Sigmoid colon (tissue), 7 donors: ENCODE results near the gene ZSWIM9. TPM values are rescaled to one million over a fixed set of nuclear protein-coding genes. Genes with fewer than 3 reads are reported as not detected.

Experiments
- DNase-seq: peaks from one replicate; pipeline ENCODE4 v3.0.0-alpha.2; 2019
- H3K27ac ChIP-seq, 4 donors: fragments of 200-600 bp; sonication (generic); one replicate each; pipeline ENCODE4 v1.5.1; 2016 to 2019; ENCODE audit warnings: mild to moderate bottlenecking in 1 of 4
- H3K27me3 ChIP-seq, 3 donors: fragments of 200-600 bp; sonication (generic); one replicate each; pipeline ENCODE4 v1.5.1; 2019; ENCODE audit warnings: mild to moderate bottlenecking in 1 of 3
- H3K36me3 ChIP-seq, 4 donors: fragments of 200-600 bp; sonication (generic); one replicate each; pipeline ENCODE4 v1.5.1; 2016 to 2019
- H3K4me1 ChIP-seq, 4 donors: fragments of 200-600 bp; sonication (generic); one replicate each; pipeline ENCODE4 v1.5.1; 2017 to 2019
- H3K4me3 ChIP-seq, 4 donors: fragments of 200-600 bp; sonication (generic); one replicate each; pipeline ENCODE4 v1.5.1; 2017 to 2019; ENCODE audit warnings: mild to moderate bottlenecking in 2 of 4, moderate library complexity in 1 of 4
- H3K9me3 ChIP-seq, 4 donors: fragments of 200-600 bp in 3 of 4; sonication (generic) in 3 of 4; one replicate each; pipeline versions ENCODE4 v1.5.1 to v1.6.1; 2013 to 2019
- EP300 ChIP-seq, 4 donors: sonication (generic); formaldehyde crosslinking; IDR thresholded peaks; one replicate each; pipeline ENCODE4 v1.6.1; 2017; ENCODE audit warnings: antibody characterized with exemption in 4 of 4
- POLR2A ChIP-seq, 2 donors: fragments of 450-650 bp; IDR thresholded peaks; one replicate each; pipeline ENCODE4 v1.6.1; 2016; ENCODE audit warnings: antibody characterized with exemption in 2 of 2, mild to moderate bottlenecking in 2 of 2, moderate library complexity in 2 of 2
- POLR2AphosphoS5 ChIP-seq, 4 donors: sonication (generic); formaldehyde crosslinking; IDR thresholded peaks; one replicate each; pipeline ENCODE4 v1.6.1; 2017; ENCODE audit warnings: antibody characterized with exemption in 4 of 4
- WGBS, 2 donors: extraction: QIAGEN DNeasy Blood & Tissue Kit; methylation state at CpG; one replicate each; pipeline ENCODE4 v1.1.7; 2013; 5-methylcytosine and 5-hydroxymethylcytosine counted together
- intact Hi-C: fragments of 100-400 bp; cut with DNase I; formaldehyde crosslinking; loops from one replicate; pipeline ENCODE4 v1.15.1; 2023
- polyA plus RNA-seq, 3 donors: library from polyadenylated mRNA; stranded (reverse); fragments of 200-250 nt; gene quantifications; one replicate each; pipeline ENCODE4 v1.2.3, GENCODE V29; 2013
- total RNA-seq, 4 donors: library from RNA; depleted of rRNA; stranded (reverse); fragments of >200 nt; gene quantifications; one replicate each; pipeline ENCODE4 v1.1.0, GENCODE V29; 2016
- TF ChIP-seq, protein P1 (sequence below), 4 experiments: fragments of 450-650 bp in 3 of 4; fragments of 200-600 bp in 1 of 4; IDR thresholded peaks; one replicate each; pipeline ENCODE4 v1.5.1; 2016 to 2019; ENCODE audit warnings: antibody characterized with exemption in 4 of 4, mild to moderate bottlenecking in 3 of 4, moderate library complexity in 2 of 4
- donor health status: healthy with polysubstance abuse.
- donor health status: Bipolar disorder and iron deficiency.
- donor health status: healthy.

ZSWIM9 gene
- total and polyA plus RNA-seq, 7 donors, result 2.4 to 10.0 (median 5.0) TPM

- DNase-seq, result no peak
- no peak for TF ChIP-seq EP300 (IDR thresholded peaks at IDR 0.05)
- TF ChIP-seq POLR2A (IDR thresholded peaks at IDR 0.05), result no peak
- TF ChIP-seq POLR2AphosphoS5 (IDR thresholded peaks at IDR 0.05), result no peak
- TF ChIP-seq, protein P1, sequence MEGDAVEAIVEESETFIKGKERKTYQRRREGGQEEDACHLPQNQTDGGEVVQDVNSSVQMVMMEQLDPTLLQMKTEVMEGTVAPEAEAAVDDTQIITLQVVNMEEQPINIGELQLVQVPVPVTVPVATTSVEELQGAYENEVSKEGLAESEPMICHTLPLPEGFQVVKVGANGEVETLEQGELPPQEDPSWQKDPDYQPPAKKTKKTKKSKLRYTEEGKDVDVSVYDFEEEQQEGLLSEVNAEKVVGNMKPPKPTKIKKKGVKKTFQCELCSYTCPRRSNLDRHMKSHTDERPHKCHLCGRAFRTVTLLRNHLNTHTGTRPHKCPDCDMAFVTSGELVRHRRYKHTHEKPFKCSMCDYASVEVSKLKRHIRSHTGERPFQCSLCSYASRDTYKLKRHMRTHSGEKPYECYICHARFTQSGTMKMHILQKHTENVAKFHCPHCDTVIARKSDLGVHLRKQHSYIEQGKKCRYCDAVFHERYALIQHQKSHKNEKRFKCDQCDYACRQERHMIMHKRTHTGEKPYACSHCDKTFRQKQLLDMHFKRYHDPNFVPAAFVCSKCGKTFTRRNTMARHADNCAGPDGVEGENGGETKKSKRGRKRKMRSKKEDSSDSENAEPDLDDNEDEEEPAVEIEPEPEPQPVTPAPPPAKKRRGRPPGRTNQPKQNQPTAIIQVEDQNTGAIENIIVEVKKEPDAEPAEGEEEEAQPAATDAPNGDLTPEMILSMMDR (IDR thresholded peaks at IDR 0.05), result no peak
- H3K27ac ChIP-seq, result no peak overlapping the region
- peaks cover 0 to 5% (median 0%) of the 10 kb centered on the region in 4 donors for H3K4me1 ChIP-seq
- intact Hi-C loops, result no loop called here
- H3K36me3 ChIP-seq, result peaks cover 0 to 25% (median 1%) of the 10 kb centered on the region in 4 donors
- no peak overlapping the region for H3K4me3 ChIP-seq
- WGBS, 2 donors, result 89 to 91% methylated on average over 7 of the region's 7 CpGs
- H3K27me3 ChIP-seq, result peaks cover 0 to 6% (median 0%) of the 10 kb centered on the region in 3 donors
- H3K9me3 ChIP-seq, result no peaks in the 10 kb centered on the region
Observed at GRCh38 chr19:48192750-48193149, 22.3 kb downstream of the ZSWIM9 start.

DNA sequence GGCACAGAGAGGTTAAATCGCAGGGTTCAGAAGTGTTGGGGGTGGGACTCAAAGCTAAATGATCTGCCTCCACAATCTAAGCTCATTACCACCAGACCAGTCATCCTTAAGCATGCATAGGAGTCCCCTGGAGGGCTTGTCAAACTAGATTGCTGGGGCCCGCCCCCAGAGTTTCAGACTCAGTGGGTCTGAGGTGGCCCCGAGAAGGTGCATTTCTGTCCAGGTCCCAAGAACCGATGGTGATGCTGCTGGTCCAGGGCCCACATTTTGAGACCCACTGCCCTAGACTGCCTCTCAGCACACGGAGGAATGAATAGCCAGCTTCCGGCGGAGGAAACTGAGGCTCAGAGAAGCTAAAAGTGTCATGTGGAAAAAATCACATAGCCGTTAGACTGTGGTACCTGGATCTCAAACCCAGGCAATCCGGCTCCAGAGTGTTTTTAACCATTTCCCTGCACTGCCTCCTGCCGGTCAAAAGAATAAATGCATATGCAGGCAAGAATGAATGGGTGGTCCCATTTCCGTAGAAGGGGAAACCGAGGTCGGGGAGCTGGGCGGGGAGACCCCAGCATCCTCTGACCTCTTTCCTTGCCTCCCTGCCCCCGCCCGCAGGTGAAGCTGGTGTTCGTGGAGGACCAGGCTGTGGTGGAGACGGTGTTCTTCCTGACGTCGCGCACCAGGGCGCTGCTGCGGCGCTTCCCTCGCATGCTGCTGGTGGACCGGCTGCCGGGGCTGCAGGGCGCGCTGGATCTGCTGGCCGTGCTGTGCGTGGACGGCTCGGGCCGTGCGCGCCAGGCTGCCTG is 23.8 kb downstream of the ZSWIM9 start:
- peaks cover 0 to 6% (median 0%) of the 10 kb centered on the region in 3 donors for H3K27me3 ChIP-seq
- H3K4me1 ChIP-seq, result peaks cover 0 to 5% (median 0%) of the 10 kb centered on the region in 4 donors
- DNase-seq, result no peak
- H3K4me3 ChIP-seq, result no peak overlapping the region
- H3K27ac ChIP-seq, result no peak overlapping the region
- H3K36me3 ChIP-seq, result peaks cover 0 to 23% (median 0%) of the 10 kb centered on the region in 4 donors
- H3K9me3 ChIP-seq, result no peaks in the 10 kb centered on the region
- intact Hi-C loops, result no loop called here
- TF ChIP-seq POLR2A (IDR thresholded peaks at IDR 0.05) (no peak), EP300 (IDR thresholded peaks at IDR 0.05) (no peak), POLR2AphosphoS5 (IDR thresholded peaks at IDR 0.05) (no peak)
- TF ChIP-seq, protein P1 (IDR thresholded peaks at IDR 0.05), result peak in 2 of 4 experiments; percentile 35 to 45
- 84 to 89% methylated on average over 36 of the region's 36 CpGs for WGBS, 2 donors

DNA sequence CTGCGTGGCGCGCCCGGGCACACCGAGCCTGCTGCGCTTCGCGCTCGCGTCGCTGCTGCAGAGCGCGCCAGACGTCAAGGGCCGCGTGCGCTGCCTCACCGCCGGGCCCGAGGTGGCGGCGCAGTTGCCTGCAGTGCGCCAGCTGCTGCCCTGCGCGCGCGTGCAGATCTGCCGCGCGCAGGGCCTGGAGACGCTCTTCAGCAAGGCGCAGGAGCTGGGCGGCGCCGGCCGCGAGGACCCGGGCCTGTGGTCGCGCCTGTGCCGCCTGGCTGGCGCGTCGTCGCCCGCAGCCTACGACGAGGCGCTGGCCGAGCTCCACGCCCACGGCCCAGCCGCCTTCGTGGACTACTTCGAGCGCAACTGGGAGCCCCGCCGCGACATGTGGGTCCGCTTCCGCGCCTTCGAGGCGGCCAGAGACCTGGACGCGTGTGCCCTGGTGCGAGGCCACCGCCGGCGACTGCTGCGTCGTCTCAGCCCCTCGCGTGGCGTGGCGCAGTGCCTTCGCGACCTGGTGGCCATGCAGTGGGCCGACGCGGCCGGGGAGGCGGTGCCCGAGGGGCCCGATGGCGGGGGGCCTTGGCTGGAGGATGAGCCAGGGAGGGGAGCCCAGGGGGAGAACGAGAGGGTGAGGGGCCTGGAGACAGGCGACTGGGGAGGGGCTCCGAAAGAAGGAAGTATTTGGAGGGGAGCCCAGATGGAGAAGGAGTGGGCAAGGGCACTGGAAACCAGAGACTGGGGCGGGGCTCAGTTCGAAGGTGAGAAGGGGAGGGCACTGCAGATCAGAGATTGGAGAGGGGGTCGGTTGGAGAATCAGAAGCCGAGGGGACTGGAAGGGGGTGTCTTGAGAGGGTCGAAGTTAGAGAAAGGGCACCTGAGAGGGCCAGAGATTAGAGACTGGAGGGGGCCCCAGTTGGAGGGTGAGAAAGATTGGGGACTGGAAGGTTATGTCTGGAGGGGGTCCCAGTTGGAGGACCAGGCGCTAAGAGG is 24.7 kb downstream of the ZSWIM9 start:
- intact Hi-C loops, result no loop called here
- no peak overlapping the region for H3K4me3 ChIP-seq
- peaks cover 0 to 6% (median 0%) of the 10 kb centered on the region in 3 donors for H3K27me3 ChIP-seq
- peaks cover 0 to 5% (median 0%) of the 10 kb centered on the region in 4 donors for H3K4me1 ChIP-seq
- whole genome bisulfite sequencing, 2 donors, result 87 to 92% methylated on average over 95 of the region's 95 CpGs
- TF ChIP-seq, protein P1 (IDR thresholded peaks at IDR 0.05), result no peak
- TF ChIP-seq POLR2AphosphoS5 (IDR thresholded peaks at IDR 0.05), result no peak
- TF ChIP-seq POLR2A (IDR thresholded peaks at IDR 0.05), result no peak
- TF ChIP-seq EP300 (IDR thresholded peaks at IDR 0.05), result no peak
- peak; percentile 4 for DNase-seq
- no peaks in the 10 kb centered on the region for H3K9me3 ChIP-seq
- H3K36me3 ChIP-seq, result peaks cover 0 to 16% (median 0%) of the 10 kb centered on the region in 4 donors
- no peak overlapping the region for H3K27ac ChIP-seq

GRCh38 chr19:48196321-48196763 is 25.9 kb downstream of the ZSWIM9 start:
- Histone ChIP-seq H3K4me1 (peaks cover 0 to 5% (median 0%) of the 10 kb centered on the region in 4 donors), H3K4me3 (no peak overlapping the region), H3K36me3 (peaks cover 0 to 11% (median 0%) of the 10 kb centered on the region in 4 donors), H3K27me3 (peaks cover 0 to 6% (median 0%) of the 10 kb centered on the region in 3 donors), H3K27ac (no peak overlapping the region), H3K9me3 (no peaks in the 10 kb centered on the region)
- no peak for DNase-seq
- intact Hi-C loops, result no loop called here
- WGBS, 2 donors, result 73 to 79% methylated on average over 23 of the region's 23 CpGs
- TF ChIP-seq EP300 (IDR thresholded peaks at IDR 0.05) (no peak), POLR2AphosphoS5 (IDR thresholded peaks at IDR 0.05) (no peak), POLR2A (IDR thresholded peaks at IDR 0.05) (no peak)
- TF ChIP-seq, protein P1 (IDR thresholded peaks at IDR 0.05), result no peak
